Medulla oblongata (tissue), 1 donor: ENCODE data around the gene TAL1.
A peak's percentile ranks its signal among the peaks of the same experiment; 100 is the strongest.
"Not testable (repeated sequence)": the region's sequence is repeated elsewhere in the genome, so short reads cannot be mapped to it uniquely, and the experiment has no call there.

ENCODE experiments used
- DNase-seq: peaks from one replicate; pipeline ENCODE4 v3.0.0-alpha.2; 2015; ENCODE audit errors: extremely low spot score

The TAL1 gene

DNA sequence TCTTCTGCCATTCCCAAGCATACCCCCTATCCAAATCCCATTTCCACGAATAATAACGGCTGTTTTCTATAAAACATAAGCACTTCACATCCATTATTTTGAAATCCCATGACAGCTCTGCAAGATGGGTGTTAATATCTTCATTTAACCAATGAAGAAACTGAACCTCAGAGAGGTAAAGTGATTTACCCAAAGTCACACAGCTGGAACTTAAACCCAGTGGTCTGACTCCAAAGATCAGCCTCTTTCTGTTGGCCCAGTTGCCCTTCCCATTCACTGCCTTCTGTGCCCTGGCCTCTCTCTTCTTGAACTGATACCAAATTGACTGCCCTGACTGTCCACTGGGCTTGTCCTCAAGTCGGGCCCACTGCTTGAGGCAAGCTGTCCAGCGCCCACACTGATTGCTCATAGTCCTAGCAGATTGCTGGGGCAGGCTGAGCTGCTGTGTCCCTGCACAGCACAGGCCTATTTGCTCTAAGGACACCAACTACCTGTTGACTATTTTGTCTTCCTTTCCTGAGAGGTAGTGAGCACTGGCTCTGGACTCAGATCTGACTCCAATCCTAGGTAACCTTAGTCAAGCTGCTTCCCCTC lies 19.3 kb downstream of the TAL1 start:
- DNase-seq, result no peak

DNA sequence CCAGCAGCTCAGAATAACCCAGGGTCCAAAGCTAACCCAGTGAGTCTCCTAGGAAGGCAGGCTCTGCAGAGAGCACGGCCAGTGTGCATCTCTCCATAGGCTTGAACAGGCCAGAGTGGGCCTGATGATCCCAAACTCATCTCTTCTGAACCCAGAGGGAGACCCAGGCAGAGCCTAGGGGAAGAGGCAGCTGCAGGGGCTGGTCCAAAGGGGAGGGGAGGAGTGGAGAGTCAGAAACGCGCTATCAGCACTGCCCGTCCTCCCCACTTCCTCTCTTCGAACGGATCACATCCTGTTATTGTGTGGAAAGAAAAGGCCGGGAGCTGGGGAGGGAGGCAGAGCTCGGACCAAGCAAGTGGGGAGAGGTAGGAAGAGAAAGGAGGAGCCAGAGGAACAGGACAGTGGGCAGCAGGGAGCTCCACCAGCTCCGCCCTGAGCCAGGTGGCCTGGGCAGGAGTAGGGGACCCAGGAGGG lies 20.2 kb downstream of the TAL1 start:
- DNase-seq, result peak; percentile 65

DNA sequence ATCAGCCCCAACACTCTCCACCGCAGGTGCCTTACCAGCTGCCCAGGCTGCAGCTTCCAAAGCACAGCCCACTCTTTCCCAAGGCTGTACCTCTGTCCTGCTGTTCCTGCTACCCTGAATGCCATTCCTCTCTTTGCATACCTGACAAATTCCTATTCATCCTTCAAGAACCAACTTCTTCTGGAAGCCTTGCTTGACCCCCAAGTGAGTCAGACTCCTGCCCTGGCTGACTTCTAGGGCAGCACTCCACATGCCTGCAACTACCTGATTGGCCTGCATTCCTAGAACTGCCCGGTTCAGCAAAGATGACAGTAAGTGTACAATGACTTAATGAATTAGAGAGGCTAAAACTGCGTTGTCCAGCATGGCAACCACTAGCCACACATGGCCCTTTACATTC lies 21.4 kb downstream of the TAL1 start:
- no peak for DNase-seq

DNA sequence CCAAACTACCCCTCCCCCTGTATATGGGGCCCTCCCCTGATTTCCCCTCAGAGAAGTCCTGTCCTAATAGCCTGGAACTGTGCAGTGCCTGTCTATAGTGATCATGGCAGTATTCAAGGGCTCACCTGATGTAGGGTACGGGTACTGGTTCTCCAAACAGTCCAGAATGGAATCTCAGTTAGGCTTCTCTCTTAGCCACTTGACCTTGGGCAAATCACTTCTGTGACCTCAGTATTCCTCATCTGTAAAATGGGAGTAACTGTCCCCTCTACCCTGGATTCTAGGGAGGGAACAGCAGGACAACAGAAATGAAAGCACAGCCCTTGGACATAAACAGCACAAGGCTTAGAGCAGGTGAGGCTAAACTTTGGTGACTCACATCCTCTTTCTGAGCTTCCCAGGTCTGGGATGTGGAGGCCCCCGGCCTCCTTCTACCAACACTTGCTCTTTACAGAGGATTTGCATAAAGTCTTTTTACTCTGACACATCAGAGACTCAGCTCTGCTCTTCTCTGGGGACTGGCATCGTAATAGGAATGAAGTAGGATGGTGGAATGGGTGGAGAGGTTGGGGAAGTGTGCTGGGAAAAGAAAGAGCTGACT lies 22.2 kb downstream of the TAL1 start:
- DNase-seq, result no peak

DNA sequence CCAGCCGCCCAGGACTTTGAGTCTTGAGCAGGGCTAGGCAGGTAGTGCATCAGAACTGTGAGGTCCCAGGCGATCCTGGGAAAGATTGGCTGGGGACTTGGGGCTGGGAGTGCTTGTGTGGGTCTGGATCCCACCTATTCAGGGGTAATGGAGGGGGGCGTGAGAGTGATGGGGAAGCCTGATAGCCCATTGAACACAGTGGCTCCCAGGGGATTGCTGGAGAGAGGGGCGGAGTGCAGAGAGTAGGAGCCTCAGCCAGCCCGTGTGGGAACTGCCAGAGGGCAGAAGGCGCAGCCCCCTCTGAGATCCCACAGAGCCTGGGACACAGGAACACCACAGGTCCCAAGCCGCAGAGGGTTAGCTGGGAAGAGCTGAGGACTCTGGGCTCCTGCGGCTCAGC lies 22.9 kb downstream of the TAL1 start:
- no peak for DNase-seq

DNA sequence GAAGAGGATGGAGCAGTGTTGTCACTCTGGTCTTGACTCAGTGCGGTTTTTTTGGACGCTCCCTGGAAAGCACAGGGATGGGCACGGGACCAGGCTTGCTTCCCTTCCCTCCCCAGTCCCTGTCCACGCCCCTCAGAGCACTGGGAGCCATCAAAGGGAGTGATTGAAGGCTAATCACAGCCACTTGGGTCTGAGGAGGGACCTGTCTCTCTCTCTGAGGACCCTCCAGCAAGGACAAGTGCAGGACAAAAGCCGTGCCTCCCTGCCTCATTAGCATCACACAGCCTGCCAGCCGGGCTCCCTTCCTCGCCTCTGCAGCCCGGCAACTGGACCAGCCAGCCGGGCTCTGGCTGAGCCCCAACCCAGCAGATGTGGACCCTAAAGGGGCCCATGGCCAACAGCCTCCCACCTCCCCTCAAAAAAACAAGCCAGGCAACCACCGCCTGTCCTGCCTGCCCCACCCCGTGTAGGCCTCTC lies 23.6 kb downstream of the TAL1 start:
- no peak for DNase-seq

DNA sequence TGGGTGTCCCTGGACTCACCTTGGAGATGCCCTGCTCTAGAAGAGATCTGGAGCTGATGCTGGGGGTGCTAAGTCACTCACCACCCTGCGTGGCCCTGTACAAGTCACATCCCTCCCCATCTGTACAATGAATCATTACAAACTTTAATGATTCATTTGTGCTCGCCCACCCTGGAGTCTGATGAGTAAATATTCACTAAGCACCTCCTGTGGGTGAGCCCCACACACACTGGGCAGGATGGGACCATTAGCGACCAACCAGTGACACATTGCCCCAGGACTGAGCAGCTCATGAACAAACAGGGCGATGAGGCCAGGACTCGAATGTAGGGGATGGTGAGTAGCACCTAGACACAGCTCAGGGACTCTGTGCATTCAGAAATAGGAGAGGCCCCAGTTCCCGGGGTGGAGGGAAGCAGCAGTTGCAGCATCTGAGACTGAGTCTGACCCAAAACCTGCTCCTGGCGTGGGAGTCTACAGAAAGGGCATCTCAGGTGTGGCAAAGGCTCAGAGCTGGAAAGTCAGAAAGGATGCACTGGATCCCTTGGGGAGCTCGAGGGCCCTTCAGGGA lies 24.1 kb downstream of the TAL1 start:
- DNase-seq, result no peak

DNA sequence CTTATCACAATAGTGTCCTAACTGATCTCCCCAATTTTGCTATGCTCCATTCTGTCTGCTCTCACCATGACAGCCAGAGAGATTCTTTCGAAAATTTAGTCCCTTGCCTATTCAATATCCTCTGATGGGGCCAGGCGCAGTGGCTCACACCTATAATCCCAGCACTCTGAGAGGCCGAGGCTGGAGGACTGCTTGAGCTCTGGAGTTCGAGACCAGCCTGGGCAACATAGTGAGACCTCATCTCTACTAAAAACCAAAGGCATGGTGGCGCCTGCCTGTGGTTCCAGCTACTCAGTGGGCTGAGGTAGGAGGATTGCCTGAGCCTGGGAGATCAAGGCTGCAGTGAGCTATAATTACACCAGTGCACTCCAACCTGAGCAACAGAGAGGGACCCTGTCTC lies 26.1 kb downstream of the TAL1 start:
- DNase-seq, result no peak

DNA sequence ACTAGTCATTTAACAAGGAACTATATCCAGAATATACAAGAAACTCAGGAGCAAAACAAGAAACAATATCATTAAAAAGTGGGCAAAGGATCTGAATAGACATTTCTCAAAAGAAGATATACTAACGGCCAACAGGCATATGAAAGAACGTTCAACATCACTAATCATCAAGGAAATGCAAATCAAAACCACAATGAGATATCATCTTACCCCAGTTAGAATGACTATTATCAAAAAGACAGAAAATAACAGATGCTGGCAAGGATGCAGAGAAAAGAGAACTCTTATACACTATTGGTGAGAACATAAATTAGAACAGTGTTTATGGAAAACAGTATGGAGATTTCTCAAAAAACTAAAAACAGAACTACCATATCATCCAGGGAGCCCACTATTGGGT lies 28.5 kb downstream of the TAL1 start:
- DNase-seq, result not testable (repeated sequence)

DNA sequence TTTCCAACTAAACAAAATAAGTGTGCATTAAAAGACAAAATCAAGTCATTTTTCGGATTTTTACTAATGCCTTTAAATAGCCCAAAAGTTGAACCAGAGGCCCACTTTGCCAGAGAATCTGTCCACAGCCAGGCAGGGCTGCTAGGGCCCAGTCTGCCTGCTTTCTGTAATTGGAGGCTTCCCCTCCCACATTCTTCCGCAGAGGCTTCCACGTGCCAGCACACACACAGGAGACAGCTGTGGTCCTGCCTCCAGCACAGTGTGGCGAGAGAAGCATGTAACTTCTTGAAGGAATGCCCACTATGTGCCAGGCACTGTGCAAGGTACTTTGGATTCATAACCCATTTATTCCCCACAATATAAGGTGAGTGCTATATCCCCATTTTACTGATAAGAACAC lies 30.8 kb downstream of the TAL1 start:
- DNase-seq, result no peak

DNA sequence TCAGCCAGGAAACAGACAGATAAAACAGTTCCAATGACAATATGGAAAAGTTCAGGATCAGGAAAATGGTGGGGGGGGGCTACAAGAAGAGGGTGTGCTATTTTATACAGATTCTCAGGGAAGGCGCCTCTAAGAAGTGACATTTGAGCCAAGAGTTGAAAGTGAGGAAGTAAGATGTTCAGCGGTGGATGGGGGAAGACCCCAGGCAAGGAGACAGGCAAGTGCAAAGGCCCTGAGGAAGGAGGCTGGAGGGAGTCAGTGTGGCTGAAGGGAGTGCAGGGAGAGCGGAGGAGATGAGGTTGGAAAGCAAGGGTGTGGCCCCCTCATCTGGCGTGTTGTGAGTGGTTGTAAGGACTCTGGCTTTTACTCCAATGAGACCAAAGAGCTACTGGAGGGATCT lies 33.8 kb downstream of the TAL1 start:
- DNase-seq, result no peak

DNA sequence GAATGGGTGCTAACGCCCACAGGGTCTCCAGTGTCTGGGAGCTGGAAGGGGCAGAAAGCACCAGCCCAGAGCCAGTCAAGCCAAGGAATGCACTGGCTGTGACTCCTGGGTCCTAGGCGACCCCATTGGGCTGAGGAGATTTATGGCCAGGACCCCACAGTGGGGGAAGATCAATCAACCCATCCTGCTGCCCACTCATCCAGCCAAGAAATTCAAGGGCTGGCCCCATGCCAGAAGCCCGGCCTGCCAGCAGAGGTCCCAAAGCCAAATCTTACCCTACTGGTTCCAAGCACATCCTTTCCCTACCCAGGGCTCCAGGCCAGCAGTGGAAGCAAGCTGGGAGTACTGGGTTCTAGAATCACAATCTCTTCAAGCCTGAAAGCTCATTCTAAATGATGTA lies 35.4 kb downstream of the TAL1 start:
- no peak for DNase-seq

DNA sequence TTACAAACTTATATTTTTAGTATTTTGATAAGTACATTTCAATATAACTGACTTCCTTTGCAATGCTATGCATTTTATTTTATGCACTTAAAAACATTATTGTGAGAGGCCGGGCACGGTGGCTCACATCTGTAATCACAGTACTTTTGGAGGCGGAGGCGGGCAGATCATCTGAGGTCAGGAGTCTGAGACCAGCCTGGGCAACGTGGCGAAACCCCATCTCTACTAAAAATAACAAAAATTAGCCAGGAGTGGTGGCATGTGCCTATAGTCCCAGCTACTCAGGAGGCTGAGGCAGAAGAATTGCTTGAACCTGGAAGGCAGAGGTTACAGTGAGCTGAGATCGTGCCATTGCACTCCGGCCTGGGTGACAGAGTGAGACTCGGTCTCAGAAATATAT lies 36.0 kb downstream of the TAL1 start:
- not testable (repeated sequence) for DNase-seq

DNA sequence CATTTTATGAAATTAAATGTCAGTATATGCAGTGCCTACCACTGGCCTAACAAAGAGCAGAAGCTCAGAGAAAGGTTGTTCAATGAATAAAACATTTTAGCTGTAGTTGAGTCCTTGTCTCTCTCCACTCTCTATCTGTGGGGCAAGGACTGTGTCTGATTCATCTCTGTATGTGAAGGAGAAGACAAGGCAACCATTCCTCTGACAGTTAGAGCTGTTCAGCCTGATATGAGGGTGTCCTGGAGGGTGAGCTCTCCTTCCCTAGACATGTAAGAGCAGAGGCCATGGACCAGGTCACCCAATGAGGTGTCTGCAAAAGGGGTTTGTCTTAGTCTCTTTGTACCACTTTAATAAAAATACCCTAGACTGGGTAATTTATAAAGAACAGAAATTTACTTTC lies 37.7 kb downstream of the TAL1 start:
- DNase-seq, result no peak

DNA sequence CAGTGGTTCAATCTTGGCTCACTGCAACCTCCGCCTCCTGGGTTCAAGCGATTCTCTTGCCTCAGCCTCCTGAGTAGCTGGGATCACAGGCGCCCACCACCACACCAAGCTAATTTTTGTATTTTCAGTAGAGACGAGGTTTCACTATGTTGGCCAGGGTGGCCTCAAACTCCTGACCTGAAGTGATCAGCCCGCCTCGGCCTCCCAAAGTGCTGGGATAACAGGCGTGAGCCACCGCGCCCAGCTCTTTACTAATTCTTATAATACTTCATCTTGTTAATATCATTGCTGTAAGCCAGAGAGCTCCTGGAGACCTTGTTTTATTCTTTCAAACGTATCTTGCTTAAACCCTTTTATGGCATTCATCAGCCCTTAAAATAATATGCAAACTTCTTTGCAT lies 38.5 kb downstream of the TAL1 start:
- not testable (repeated sequence) for DNase-seq

DNA sequence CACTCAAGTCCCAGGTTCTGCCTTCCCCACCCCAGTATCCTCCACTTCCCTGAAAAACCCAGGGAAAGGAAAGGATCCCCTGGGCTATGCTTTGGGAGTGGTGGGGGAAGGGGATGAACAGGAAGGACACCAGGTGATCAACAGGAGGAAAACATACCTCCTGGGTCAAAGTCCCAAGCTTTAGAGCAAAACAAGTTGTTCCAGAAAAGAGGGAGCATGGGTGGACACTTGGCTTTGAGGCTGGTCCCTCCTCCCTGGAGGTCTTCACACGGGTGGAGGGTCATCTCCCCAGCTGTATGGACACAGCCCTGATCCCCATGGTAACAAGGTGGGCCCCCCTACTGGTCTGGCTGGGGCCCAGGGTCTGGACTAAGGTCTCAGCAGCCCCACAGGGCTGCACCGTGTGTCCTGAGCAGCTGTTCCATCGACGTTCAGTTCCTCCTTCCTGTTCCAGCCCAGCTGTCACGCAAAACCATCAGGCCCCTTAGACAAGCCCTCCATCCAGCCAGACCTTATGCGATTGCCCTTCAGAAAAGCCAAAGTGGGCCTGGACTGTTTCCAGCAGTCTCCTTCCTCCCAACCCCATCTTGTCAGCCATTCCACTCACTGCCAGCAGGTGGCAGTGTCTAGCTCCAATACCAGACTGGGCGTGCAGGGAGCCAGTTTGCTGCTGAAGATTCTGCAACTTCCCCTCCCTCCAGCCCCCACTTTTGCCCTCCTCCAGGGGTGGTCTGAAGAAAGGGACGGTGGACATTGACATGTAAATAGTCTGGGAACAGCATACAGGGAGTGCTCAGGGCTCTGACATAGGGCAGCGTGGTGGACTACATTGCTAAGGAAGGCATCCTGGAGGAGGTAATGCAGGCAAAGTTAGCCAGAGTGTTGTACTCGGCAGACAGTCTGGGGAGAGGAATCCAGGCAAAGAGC lies 39.3 kb downstream of the TAL1 start:
- peak; percentile 85 for DNase-seq

DNA sequence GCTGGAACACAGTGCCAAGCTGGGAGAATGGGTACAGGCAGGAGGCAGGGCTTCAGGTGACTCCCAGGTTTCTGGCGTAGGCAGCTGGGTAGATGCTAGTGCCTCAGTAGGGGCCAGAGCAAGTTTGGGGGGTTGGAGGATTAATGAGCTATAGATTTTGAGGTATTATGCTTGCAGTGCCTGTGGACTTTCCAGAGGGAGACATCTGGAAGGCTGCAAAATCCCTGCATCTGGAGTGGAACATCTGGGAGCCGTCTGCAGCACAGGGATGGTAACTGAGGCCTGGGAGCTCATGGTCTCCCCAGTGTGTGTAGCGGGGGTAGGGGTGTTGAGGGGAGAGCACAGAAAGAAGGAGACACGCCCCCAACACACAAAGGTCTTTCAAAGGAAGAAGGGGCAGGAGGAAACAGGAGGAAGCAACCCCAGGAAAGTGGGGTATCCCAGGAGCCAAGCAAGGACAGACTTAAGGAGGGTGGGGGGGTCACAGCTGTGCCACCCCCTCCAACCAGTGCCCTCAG lies 40.0 kb downstream of the TAL1 start:
- no peak for DNase-seq

DNA sequence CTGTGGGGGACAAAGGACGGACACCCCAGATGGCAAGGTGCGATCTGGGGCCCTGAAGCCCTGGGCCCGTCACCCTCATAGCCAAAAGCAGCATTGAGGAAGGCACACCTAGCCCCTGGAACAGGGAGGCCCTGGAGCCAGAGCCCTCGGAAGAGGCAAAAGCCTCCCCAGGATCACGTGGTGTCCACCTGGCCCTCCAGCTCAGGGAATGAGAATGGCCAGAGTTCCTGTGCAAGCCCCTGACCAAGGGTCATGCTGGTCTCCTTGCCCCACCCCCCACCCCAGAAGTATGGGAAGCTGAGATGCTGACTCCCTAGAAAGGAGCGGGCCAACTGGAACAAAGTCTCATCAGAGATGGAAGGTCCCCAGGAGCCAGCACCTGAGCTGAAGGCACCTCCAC lies 41.2 kb downstream of the TAL1 start:
- no peak for DNase-seq

DNA sequence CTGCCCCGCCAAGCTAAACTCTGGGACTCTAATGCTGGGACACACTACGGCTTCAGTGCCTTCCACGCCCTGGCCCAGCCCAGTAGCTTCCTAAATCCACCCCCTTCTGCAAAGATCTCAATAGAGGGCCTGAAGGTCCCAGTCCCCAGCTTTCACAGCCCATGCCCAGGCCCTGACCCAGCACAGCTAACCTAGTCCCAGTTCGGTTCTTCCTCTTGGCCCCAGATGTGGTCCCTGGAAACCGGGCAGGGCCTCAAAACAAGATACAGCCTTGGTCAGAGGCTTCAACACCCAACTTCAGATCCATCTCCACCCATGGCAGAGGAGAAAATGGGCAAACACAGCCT lies 41.5 kb downstream of the TAL1 start:
- no peak for DNase-seq

DNA sequence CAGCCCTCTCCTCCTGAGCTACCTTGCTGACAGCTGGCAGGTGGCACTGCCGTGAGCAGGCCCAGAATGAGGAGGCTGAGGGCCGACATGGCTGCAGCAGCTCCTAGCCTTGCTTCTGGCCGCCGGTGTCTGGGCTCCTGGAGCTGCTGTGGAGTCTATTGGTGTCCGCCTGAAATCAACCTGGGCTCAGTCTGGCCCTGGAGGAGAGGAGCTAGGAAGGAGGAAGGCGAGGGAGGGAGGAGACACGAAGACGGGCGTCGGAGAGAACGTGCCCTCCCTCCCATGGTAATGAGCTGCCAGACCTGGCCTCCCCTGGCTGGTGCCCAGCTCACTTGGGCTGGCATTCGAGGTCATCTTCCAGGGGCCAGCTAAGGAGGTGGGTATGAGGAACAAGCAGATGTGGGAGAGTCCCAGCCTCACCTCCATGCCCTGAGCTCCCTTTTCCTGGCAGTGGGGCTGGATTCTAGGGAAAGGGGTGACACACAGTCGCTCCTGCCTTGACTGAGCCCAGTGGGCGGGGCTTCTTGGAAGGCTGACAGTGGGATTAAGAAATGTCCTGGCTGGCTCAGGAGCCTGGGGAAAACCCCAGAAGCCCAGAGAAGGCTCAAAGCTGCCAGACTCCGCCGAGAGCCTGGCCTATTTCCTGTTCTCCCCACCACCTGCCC lies 42.0 kb downstream of the TAL1 start, which contains the start of gene PDZK1IP1:
Gene PDZK1IP1 (minus strand): TSS at position 193 of the 665 bp plus-strand sequence. CDS start 104 bp downstream, at position 89.
- DNase-seq, result peak; percentile 60
